Liver (tissue), 3 donors: ENCODE results near the gene EIF1AD.

Source experiments
- EGR1 ChIP-seq, 2 donors: IDR thresholded peaks; 2 replicates each; pipeline ENCODE4 v1.6.1; 2016 to 2018; ENCODE audit warnings: antibody characterized with exemption in 2 of 2, low read depth in 2 of 2
- TAF1 ChIP-seq: conservative IDR thresholded peaks from 2 replicates; pipeline ENCODE4 v1.6.1; 2016; ENCODE audit warnings: antibody characterized with exemption, mild to moderate bottlenecking
- TF ChIP-seq, protein P1 (sequence below): fragments of 150-350 bp; IDR thresholded peaks from 2 replicates; pipeline ENCODE4 v1.5.1; 2017; ENCODE audit warnings: improper control_type of control experiment, low read depth, low read length; ENCODE audit not compliant: missing input control
- TF ChIP-seq, protein P2 (sequence below): IDR thresholded peaks from 2 replicates; pipeline ENCODE4 v1.6.1; 2016; ENCODE audit warnings: antibody characterized with exemption
- donor health status: healthy.
- donor health status: healthy.

DNA sequence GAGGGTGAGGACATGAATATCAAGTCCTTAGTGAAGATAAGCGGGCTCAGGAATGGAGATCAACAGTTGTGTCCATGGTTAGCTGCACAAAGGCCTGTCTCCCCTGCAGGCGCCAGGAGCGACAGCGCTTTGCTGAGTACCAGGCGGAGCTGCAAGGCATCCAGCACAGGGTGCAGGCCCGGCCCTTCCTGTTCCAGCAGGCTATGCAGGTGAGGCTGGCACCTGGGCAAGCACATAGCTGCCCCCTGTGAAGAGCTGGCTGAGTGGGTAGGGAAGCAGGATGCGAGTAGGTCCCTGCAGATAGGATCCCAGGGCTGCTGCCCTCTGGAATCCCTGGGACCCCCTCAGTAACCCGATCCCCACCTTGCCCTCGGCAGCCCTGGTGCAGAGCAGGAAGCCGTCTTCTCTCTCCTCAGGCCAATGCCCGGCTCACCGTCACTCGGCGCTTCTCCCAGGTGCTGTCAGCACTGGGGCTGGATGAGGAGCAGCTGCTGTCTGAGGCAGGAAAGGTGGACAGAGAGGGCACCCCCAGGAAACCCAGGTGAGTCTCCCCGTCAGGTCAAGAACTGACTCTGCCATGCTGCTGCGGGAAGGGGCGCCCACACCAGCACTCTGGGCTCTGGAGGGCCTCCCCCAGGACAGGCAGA, 43.1 kb downstream of the EIF1AD start:
- TF ChIP-seq, protein P1, sequence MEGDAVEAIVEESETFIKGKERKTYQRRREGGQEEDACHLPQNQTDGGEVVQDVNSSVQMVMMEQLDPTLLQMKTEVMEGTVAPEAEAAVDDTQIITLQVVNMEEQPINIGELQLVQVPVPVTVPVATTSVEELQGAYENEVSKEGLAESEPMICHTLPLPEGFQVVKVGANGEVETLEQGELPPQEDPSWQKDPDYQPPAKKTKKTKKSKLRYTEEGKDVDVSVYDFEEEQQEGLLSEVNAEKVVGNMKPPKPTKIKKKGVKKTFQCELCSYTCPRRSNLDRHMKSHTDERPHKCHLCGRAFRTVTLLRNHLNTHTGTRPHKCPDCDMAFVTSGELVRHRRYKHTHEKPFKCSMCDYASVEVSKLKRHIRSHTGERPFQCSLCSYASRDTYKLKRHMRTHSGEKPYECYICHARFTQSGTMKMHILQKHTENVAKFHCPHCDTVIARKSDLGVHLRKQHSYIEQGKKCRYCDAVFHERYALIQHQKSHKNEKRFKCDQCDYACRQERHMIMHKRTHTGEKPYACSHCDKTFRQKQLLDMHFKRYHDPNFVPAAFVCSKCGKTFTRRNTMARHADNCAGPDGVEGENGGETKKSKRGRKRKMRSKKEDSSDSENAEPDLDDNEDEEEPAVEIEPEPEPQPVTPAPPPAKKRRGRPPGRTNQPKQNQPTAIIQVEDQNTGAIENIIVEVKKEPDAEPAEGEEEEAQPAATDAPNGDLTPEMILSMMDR: no peak
- TF ChIP-seq TAF1 (no peak), EGR1 (IDR thresholded peaks at IDR 0.05; ENCODE audit: low read depth in 2 of 2) (no peak)
- TF ChIP-seq, protein P2, sequence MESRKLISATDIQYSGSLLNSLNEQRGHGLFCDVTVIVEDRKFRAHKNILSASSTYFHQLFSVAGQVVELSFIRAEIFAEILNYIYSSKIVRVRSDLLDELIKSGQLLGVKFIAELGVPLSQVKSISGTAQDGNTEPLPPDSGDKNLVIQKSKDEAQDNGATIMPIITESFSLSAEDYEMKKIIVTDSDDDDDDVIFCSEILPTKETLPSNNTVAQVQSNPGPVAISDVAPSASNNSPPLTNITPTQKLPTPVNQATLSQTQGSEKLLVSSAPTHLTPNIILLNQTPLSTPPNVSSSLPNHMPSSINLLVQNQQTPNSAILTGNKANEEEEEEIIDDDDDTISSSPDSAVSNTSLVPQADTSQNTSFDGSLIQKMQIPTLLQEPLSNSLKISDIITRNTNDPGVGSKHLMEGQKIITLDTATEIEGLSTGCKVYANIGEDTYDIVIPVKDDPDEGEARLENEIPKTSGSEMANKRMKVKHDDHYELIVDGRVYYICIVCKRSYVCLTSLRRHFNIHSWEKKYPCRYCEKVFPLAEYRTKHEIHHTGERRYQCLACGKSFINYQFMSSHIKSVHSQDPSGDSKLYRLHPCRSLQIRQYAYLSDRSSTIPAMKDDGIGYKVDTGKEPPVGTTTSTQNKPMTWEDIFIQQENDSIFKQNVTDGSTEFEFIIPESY: no peak
